Immature natural killer cell (primary cell): ENCODE data around the gene GRM4. TPM values are rescaled to one million over a fixed set of nuclear protein-coding genes. Genes with fewer than 3 reads are reported as not detected.

Experiments used
- DNase-seq, 3 donors: peaks; one replicate each; pipeline ENCODE4 v3.0.0; 2022; ENCODE audit warnings: mixed read lengths in 1 of 3
- H3K27ac Mint-ChIP-seq, 6 donors: one replicate each; pipeline ENCODE4 v1.8.0; 2020; ENCODE audit warnings: mixed read lengths in 6 of 6, mild to moderate bottlenecking in 5 of 6, inconsistent platforms in 4 of 6, moderate library complexity in 3 of 6
- H3K27me3 Mint-ChIP-seq, 3 donors: one replicate each; pipeline ENCODE4 v1.8.0; 2020 to 2021; ENCODE audit warnings: low read depth in 3 of 3, mild to moderate bottlenecking in 3 of 3, mixed read lengths in 3 of 3, moderate library complexity in 3 of 3, inconsistent platforms in 1 of 3
- H3K36me3 Mint-ChIP-seq, 3 donors: one replicate each; pipeline ENCODE4 v1.8.0; 2020; ENCODE audit warnings: mixed read lengths in 3 of 3, inconsistent platforms in 2 of 3, mild to moderate bottlenecking in 2 of 3
- H3K4me1 Mint-ChIP-seq, 2 donors: one replicate each; pipeline ENCODE4 v1.8.0; 2020; ENCODE audit warnings: inconsistent platforms in 2 of 2, mild to moderate bottlenecking in 2 of 2, mixed read lengths in 2 of 2, moderate library complexity in 1 of 2
- H3K4me3 Mint-ChIP-seq, 5 donors: one replicate each; pipeline ENCODE4 v1.8.0; 2020; ENCODE audit warnings: mild to moderate bottlenecking in 5 of 5, mixed read lengths in 5 of 5, inconsistent platforms in 3 of 5, moderate library complexity in 3 of 5
- H3K9me3 Mint-ChIP-seq, 6 donors: one replicate each; pipeline ENCODE4 v1.8.0; 2020; ENCODE audit warnings: mild to moderate bottlenecking in 6 of 6, mixed read lengths in 6 of 6, inconsistent platforms in 4 of 6, moderate library complexity in 3 of 6
- polyA plus RNA-seq, 3 donors: library from polyadenylated mRNA; unstranded; fragments of 300-500 nt; fragmentation: Illumina TruSeq; gene quantifications; one replicate each; pipeline ENCODE4 v1.2.3, GENCODE V29; 2021

The GRM4 gene
- polyA plus RNA-seq, 3 donors from 2014 or later: not detected

DNA sequence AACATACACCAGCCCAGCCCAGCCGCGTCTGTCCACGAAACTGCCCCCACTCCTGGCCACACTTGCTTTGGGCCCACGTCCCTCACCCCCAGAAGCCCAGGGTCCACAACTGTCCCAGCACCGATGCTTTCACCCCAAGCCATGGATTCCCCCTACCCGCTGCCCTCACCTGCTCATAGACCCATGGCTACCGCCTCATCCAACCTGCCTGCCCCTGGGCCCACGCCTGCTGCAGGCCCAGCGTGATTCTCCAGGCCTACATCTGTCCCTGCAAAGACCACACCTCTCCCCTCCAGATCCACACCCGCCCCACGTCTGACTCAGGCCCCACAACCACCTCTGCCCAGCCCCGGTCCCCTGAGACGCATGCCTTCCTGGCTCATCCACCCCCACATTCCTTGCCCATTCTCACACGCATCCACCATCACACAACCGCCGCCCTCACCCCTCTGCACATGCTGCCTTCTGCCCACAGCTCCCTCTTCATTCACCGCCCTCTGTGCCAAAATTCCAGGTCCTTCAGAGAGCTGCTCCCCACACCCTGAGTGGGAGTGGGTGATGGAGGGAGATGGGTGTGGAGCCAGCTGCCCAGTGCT, 86.7 kb downstream of the GRM4 start:
- Mint-ChIP-seq H3K4me1 (no peaks in the 10 kb centered on the region), H3K36me3 (no peaks in the 10 kb centered on the region), H3K4me3 (no peak overlapping the region), H3K27ac (peak overlapping the region in 1 of 6 donors; percentile 71), H3K27me3 (peaks cover 4 to 6% (median 4%) of the 10 kb centered on the region in 3 donors), H3K9me3 (no peaks in the 10 kb centered on the region)
- DNase-seq: no peak

DNA sequence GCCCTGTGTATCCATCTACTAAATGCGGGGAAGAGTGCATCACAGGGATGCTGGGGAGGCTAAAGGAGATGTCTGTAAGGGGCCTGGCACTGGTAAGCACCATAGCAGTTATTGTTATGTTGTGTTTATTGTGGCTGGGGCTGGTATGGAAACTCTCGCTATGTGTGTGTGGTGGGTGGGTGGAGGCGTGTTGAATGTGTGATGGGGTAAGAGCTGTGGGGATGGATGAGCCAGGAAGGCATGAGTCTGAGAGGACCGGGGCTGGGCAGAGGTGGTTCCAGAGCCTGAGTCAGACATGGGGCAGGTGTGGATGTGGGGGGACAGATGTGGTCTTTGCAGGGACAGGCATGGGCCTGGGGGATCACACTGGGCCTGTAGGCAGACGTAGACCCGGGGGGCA, 88.1 kb downstream of the GRM4 start:
- no peak overlapping the region for H3K27ac Mint-ChIP-seq
- no peaks in the 10 kb centered on the region for H3K36me3 Mint-ChIP-seq
- H3K27me3 Mint-ChIP-seq: peaks cover 3 to 6% (median 4%) of the 10 kb centered on the region in 3 donors
- no peaks in the 10 kb centered on the region for H3K9me3 Mint-ChIP-seq
- DNase-seq: no peak
- H3K4me1 Mint-ChIP-seq: no peaks in the 10 kb centered on the region
- H3K4me3 Mint-ChIP-seq: no peak overlapping the region

DNA sequence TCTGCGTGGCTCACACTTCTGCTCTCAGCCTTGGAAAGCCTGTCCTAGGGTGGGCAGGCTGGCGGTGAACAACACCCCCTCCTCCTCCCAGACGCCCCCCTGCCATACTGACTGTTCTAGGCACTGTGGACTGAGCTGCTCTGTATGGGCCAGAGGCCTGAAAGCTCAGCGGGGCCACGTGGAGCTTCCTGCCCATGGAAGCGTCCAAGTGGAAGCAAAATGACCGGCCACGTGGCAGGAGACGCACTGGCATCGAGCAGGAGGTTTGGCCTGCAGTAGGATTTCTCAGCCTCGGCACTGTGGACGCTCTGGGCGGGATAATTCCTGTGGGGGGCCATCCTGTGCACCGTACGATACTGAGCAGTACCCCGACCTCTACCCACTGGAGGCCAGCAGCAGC, 88.7 kb downstream of the GRM4 start:
- Mint-ChIP-seq H3K27me3 (peaks cover 3 to 11% (median 4%) of the 10 kb centered on the region in 3 donors), H3K9me3 (no peaks in the 10 kb centered on the region), H3K4me3 (no peak overlapping the region), H3K27ac (no peak overlapping the region), H3K36me3 (no peaks in the 10 kb centered on the region), H3K4me1 (no peaks in the 10 kb centered on the region)
- no peak for DNase-seq

DNA sequence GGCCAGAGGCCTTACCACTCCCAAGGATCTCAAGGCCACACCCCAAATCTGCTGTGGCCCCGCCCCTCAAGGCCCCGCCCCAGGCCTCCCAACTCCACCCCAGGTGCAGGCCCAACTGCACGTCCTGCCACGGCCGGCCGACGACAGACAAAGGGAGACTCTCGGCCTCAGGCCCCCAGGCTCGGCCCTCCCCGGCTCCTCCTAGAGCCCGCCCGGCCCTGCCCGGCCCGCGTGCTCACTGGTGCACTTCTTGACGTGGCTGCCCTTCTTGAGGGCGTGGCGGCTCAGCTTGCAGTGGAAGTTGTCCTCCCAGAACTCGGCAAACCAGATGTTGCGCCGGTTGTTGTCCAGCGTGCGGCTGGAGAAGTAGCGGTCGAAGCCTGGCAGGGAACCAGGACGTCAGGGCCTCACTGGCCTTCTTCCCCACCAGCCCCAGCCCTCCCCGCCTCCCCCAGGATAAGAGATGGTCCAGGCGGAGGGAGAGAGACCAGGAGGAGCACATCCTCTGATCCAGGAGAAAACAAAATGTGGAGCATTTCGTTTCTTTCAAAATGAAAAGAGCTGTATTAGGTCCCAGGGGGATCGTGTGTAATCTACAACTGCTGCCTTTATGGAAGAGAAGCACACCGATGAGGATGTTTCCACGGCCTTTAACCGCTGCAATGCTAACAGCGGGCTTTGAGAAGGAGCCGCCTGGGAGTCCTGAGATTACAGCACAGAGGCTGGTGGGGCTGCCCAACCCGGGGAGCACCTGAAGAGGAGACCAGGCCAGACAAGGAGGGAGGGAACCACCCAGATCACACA, 89.4 kb downstream of the GRM4 start:
- no peak overlapping the region for H3K4me3 Mint-ChIP-seq
- no peaks in the 10 kb centered on the region for H3K4me1 Mint-ChIP-seq
- no peak for DNase-seq
- peaks cover 4 to 13% (median 4%) of the 10 kb centered on the region in 3 donors for H3K27me3 Mint-ChIP-seq
- no peak overlapping the region for H3K27ac Mint-ChIP-seq
- no peaks in the 10 kb centered on the region for H3K9me3 Mint-ChIP-seq
- no peaks in the 10 kb centered on the region for H3K36me3 Mint-ChIP-seq

DNA sequence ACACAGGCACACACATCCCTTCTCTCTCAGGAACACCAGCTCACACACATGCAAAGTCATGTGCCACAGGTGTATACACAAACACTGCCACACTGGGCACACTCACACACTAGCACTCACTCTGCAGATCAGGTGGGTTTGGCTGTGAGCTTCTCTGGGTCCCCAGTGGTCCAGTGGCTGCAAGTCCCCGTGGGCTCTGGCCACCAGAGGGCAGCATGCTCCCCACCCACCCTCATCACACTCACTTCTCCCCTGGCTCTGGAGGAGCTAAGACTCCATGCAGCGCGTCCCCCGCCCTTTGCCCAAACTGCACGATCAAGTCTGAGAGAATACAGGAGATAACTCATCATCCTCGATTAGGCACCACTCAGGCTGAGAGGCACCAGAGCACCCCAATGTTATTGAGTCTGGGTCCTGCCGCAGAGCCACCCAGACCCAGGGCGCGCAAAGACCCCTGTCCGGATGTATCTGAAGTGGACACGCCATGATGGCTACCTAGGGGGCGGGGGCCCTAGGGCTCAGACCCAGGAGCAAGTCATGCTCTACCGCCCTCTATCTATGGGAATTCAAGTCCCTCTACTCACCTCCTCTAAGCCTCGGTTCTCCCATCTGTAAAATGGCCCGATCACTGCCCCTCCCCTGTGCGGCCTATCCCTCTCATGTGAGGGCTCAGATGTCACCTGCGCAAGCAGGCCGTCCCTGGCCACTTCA, 90.5 kb downstream of the GRM4 start:
- Mint-ChIP-seq H3K27ac (no peak overlapping the region), H3K9me3 (no peaks in the 10 kb centered on the region), H3K4me3 (no peak overlapping the region), H3K36me3 (no peaks in the 10 kb centered on the region), H3K4me1 (no peaks in the 10 kb centered on the region), H3K27me3 (peaks cover 4 to 14% (median 4%) of the 10 kb centered on the region in 3 donors)
- DNase-seq: peak; percentile 30 to 44 (median 31)

DNA sequence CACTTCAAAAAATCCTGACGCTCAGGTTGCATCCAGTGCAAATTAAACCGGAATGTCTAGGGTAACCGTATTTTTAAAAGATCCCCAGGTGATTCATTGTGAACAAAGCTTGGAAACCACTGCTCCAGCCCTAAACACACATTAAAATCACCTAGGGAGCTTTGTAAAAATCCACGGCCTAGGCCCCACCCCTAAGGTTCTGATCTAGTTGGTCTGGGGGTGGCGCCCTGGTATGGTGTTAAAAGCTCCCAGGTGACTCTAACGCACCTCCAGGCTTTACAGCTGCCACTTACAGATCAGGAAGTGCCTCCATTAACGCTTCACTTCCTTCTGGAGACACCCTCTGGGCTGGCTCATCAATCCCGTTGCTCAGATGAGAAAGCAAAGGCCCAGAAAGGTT, 92.2 kb downstream of the GRM4 start:
- Mint-ChIP-seq H3K27me3 (peaks cover 3 to 23% (median 6%) of the 10 kb centered on the region in 3 donors), H3K9me3 (no peaks in the 10 kb centered on the region), H3K4me1 (no peaks in the 10 kb centered on the region), H3K27ac (no peak overlapping the region), H3K36me3 (no peaks in the 10 kb centered on the region), H3K4me3 (no peak overlapping the region)
- DNase-seq: no peak

DNA sequence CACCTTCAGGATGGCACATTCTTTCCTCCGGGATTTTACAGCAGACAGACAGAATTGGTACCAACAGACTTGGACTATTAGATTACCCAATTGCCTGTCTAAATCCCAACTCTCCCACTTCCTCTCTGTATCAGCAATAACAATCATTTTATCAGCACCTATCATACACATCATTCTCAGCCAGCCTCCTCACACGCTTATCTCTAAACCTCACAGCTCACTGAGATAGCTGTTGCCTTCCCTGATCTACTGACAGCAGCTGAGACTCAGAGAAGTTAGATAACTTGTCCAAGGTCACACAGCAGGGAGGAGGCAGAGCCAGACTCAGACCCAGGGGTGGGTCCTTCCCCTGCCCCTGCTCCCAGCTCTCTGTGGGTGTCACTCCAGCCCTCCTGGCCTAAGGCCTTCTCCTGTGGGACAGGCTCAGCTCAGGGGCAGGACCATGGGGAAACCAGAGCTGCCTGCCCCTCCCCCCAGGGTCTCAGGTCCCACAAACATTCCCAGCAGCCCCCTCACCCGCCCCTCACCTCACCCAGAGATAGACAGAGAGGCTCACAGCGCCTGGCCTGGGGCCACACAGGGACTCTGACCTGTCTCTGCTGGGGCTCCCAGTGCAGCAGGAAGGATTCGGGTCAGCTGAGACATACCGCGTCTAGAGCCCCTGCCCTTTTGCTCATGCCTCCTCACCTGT, 92.8 kb downstream of the GRM4 start:
- H3K36me3 Mint-ChIP-seq: no peaks in the 10 kb centered on the region
- H3K27ac Mint-ChIP-seq: no peak overlapping the region
- no peak for DNase-seq
- H3K4me3 Mint-ChIP-seq: no peak overlapping the region
- H3K4me1 Mint-ChIP-seq: no peaks in the 10 kb centered on the region
- H3K27me3 Mint-ChIP-seq: peaks cover 1 to 23% (median 6%) of the 10 kb centered on the region in 3 donors
- H3K9me3 Mint-ChIP-seq: no peaks in the 10 kb centered on the region

DNA sequence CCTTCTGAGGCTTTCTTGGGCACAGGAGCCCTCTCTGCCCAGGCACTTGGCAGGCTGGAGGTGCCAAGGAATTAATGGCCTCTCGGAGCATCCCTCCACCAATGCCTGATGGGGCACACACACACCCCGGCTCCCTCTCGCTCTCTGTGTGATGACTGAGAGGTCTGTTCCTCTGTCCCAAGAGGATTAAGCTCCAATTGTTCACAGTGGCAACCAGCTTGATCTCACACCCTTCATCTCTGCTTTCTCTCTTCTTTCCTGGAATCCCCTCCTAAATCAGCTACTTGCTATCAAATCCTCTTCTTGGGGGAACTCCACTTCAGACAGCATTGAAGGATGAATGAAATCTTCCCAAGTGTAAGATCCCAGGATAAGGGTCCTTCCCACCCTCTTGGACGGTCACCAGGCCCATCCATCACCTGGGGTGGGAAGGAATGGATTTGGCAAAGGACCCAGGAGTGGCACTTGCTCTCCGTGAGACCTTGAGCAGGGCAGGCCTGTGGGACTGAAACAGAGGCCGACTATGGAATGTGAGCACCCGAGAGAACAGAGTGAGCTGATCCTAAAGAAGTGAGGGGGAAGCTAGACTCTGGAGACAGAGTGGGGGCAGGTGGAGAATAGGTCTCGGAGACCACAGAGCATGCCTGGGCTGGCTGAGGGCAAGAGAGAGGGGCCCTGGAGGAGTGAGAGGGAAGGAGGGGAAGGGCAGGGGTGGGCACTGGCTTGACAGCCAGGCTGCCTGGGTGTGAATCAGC, 93.6 kb downstream of the GRM4 start:
- DNase-seq: no peak
- H3K27ac Mint-ChIP-seq: no peak overlapping the region
- no peak overlapping the region for H3K4me3 Mint-ChIP-seq
- H3K9me3 Mint-ChIP-seq: no peaks in the 10 kb centered on the region
- peaks cover 1 to 23% (median 9%) of the 10 kb centered on the region in 3 donors for H3K27me3 Mint-ChIP-seq
- H3K36me3 Mint-ChIP-seq: no peaks in the 10 kb centered on the region
- no peaks in the 10 kb centered on the region for H3K4me1 Mint-ChIP-seq

DNA sequence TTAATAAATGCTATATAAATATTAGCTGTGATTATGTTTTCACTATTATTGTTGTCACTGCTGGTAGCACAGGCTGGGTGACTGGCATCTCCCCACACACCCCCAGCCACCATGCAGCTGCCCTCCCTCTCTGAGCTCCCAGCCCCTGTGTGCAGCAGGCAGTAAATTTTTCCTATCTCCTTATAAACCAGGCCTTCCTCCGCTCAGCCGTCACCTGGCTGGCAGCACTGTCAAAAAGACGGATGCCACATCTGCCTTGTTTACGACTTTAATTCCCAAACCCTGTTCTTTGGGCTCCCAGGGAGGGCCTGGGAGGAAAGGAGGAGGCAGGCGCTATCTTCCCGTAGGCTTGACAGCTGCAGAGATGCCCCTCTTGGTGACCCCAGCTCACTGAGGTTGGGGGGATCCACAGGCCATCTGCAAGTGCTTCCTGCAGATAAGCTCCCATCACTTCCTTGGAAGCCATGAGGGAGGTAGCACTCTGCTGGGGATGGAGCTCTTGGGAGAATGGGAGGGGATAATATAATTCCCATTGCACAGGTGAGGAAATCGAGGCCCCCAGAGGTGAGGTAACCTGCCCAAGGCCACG, 94.5 kb downstream of the GRM4 start:
- Mint-ChIP-seq H3K36me3 (no peaks in the 10 kb centered on the region), H3K9me3 (no peaks in the 10 kb centered on the region), H3K4me1 (no peaks in the 10 kb centered on the region), H3K4me3 (no peak overlapping the region), H3K27me3 (peaks cover 1 to 23% (median 6%) of the 10 kb centered on the region in 3 donors), H3K27ac (no peak overlapping the region)
- no peak for DNase-seq

DNA sequence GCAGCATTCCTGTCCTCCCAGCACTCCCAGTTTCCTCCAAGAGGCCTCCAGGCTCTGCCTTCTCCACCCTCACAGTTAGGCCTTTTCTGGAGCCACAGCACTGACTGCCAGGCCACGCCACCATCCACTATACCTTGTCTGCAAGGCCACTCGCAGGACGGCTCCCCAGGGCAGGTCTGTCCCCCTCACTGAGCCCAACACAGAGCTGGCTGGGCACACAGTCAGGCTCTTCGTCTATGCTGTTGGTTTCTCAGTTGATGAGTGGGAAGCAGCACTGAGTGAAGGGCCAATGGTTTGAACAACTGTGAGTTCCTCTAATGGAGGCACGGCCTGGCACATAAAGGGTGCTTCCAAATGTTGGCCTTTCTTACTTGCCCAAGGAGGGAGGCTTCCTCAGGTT, 95.2 kb downstream of the GRM4 start:
- no peaks in the 10 kb centered on the region for H3K9me3 Mint-ChIP-seq
- H3K27me3 Mint-ChIP-seq: peaks cover 1 to 23% (median 7%) of the 10 kb centered on the region in 3 donors

DNA sequence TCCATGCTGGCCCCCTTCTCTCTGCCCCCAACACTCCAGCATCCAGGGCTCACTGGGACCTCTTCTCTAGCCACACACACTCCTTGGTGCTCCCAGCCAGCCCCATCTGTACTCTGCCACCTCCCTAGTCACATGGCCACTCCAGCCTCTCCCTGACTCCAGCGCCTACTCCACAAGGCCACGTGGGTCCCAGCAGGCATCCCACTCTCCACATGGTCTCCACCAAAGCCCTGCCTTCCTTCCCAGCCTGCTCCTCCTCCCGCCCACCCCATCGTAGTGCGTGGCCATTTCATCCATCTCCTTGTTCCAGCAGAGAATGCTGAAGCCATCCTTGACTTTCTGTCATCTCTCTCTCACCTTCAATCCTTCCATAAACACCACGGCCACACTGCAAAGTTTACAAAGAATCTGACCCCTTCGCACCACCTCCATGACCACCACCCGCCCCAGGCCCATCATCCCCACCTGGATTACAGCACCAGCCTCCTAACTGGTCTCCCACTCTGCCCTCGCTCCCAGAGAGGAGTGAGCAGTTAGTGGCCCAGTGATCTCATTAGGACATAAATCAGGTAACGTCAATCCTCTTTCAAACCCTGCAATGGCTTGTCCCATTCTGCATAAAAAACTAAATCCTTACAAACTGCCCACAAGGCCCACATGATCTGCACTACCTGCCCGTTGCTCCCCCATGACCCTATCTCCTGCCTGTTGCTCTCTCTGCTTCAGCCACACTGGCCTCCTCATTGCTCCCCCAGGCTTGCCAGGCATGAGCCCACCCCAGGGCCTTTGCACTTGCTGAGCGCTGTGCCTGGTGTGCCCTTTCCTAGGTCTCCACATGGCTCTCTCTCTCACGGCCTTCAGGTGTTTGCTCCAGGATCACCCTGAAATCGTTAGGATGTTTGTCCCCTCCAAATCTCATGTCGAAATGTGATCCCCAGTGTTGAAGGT, 96.2 kb downstream of the GRM4 start:
- Mint-ChIP-seq H3K9me3 (no peaks in the 10 kb centered on the region), H3K27ac (peak overlapping the region in 1 of 6 donors; percentile 35), H3K36me3 (no peaks in the 10 kb centered on the region), H3K4me3 (no peak overlapping the region), H3K4me1 (peaks cover 12 to 13% of the 10 kb centered on the region in 2 donors), H3K27me3 (peaks cover 4 to 21% (median 8%) of the 10 kb centered on the region in 3 donors)
- no peak for DNase-seq

More for the DNA sequence above, 95.2 kb downstream of the GRM4 start:
- H3K36me3 Mint-ChIP-seq: no peaks in the 10 kb centered on the region
- DNase-seq: no peak
- H3K4me3 Mint-ChIP-seq: no peak overlapping the region
- H3K27ac Mint-ChIP-seq: no peak overlapping the region
- peaks cover 2 to 5% of the 10 kb centered on the region in 2 donors for H3K4me1 Mint-ChIP-seq
